K562 (cell line): ENCODE data around the gene TMEM214. TPM values are rescaled to one million over a fixed set of nuclear protein-coding genes. Genes with fewer than 3 reads are reported as not detected.
A peak's percentile ranks its signal among the peaks of the same experiment; 100 is the strongest.

Experiments used
- CBFA2T2 ChIP-seq: fragments of 450-650 bp; conservative IDR thresholded peaks from 2 replicates; pipeline ENCODE4 v1.6.1; 2017; ENCODE audit warnings: mild to moderate bottlenecking
- GATA2 ChIP-seq: sonication (generic); formaldehyde crosslinking; IDR thresholded peaks from 2 replicates; pipeline ENCODE4 v1.4.0; 2020; ENCODE audit warnings: mild to moderate bottlenecking, missing genetic modification reagents
- GTF2E2 ChIP-seq: fragments of 200-800 bp; sonication (Bioruptor generic); IDR thresholded peaks from 2 replicates; pipeline ENCODE4 v1.6.1; 2016; ENCODE audit warnings: missing genetic modification characterization, missing compliant biosample characterization
- HDAC3 ChIP-seq: fragments of 450-650 bp; IDR thresholded peaks from 2 replicates; pipeline ENCODE4 v1.6.1; 2018; ENCODE audit warnings: borderline replicate concordance, mild to moderate bottlenecking, moderate library complexity; ENCODE audit not compliant: partially characterized antibody
- HSF4 ChIP-seq: fragments of 250-450 bp; sonication (Bioruptor Pico); IDR thresholded peaks from 2 replicates; pipeline ENCODE4 v2.1.2; 2022; ENCODE audit warnings: mild to moderate bottlenecking, moderate library complexity, borderline replicate concordance
- KLF6 ChIP-seq: fragments of 250-450 bp; sonication (Bioruptor Pico); IDR thresholded peaks from 2 replicates; pipeline ENCODE4 v1.4.0; 2020; ENCODE audit warnings: mild to moderate bottlenecking, moderate library complexity, borderline replicate concordance
- MAFK ChIP-seq: IDR thresholded peaks from 2 replicates; pipeline ENCODE4 v1.6.1; 2011; ENCODE audit warnings: low read length, improper control_type of control experiment
- MTA3 ChIP-seq: fragments of 450-650 bp; formaldehyde crosslinking; IDR thresholded peaks from 2 replicates; pipeline ENCODE4 v1.6.1; 2017; ENCODE audit warnings: mild to moderate bottlenecking, borderline replicate concordance
- NCOA1 ChIP-seq: fragments of 450-650 bp; IDR thresholded peaks from 2 replicates; pipeline ENCODE4 v1.6.1; 2016; ENCODE audit warnings: low read depth
- NR2F6 ChIP-seq: fragments of 450-650 bp; formaldehyde crosslinking; IDR thresholded peaks from 2 replicates; pipeline ENCODE4 v1.4.0; 2020; ENCODE audit warnings: mild to moderate bottlenecking
- PCBP2 ChIP-seq: fragments of 200-400 bp; formaldehyde crosslinking; IDR thresholded peaks from 2 replicates; pipeline ENCODE4 v1.6.1; 2018; ENCODE audit warnings: low read length, low read depth, mild to moderate bottlenecking, moderate library complexity; ENCODE audit not compliant: poor library complexity, severe bottlenecking
- POLR3A ChIP-seq: IDR thresholded peaks from 2 replicates; pipeline ENCODE4 v1.6.1; 2011; ENCODE audit warnings: borderline replicate concordance, mild to moderate bottlenecking, moderate library complexity; ENCODE audit not compliant: insufficient read length, insufficient read depth; ENCODE audit errors: extremely low read depth
- RBM14 ChIP-seq: fragments of 200-400 bp; formaldehyde crosslinking; IDR thresholded peaks from 2 replicates; pipeline ENCODE4 v1.6.1; 2018; ENCODE audit warnings: low read depth, mild to moderate bottlenecking, low read length, moderate library complexity, borderline replicate concordance; ENCODE audit not compliant: insufficient read depth
- SRSF9 ChIP-seq: fragments of 200-400 bp; formaldehyde crosslinking; IDR thresholded peaks from 2 replicates; pipeline ENCODE4 v1.6.1; 2017; ENCODE audit warnings: low read depth, low read length, borderline replicate concordance
- ZC3H4 ChIP-seq: sonication (generic); formaldehyde crosslinking; IDR thresholded peaks from 2 replicates; pipeline ENCODE4 v1.9.0; 2021; ENCODE audit warnings: missing genetic modification reagents, borderline replicate concordance
- ZNF146 ChIP-seq: IDR thresholded peaks from one replicate; pipeline ENCODE4 v1.6.1; 2018; ENCODE audit warnings: missing compliant biosample characterization; ENCODE audit not compliant: unreplicated experiment
- ZNF695 ChIP-seq: fragments of 450-650 bp; formaldehyde crosslinking; IDR thresholded peaks from 2 replicates; pipeline ENCODE4 v1.4.0; 2020; ENCODE audit warnings: mild to moderate bottlenecking, moderate library complexity
- polyA plus RNA-seq, 8 experiments: library from polyadenylated mRNA; depleted of rRNA in 4 of 8; stranded (reverse) in 5 of 8; unstranded in 3 of 8; fragments of >200 nt; fragmentation: Nextera tagmentation in 2 of 8; fragmentation: Illumina TruSeq in 1 of 8; extraction: Ambion mirVana in 2 of 8; extraction: Trizol in 1 of 8; gene quantifications; 2 replicates each; pipeline versions ENCODE4 v1.2.1 to v1.2.3, GENCODE V29; 2011 to 2014; ENCODE audit warnings: inconsistent platforms in 1 of 8, missing spikeins in 1 of 8
- total RNA-seq, 7 experiments: library from RNA; depleted of rRNA in 6 of 7; stranded (reverse); fragments of >200 nt in 6 of 7; fragmentation: Illumina TruSeq in 2 of 7; extraction: Trizol in 2 of 7; gene quantifications; 2 replicates each; pipeline versions ENCODE4 v1.2.1 to v1.2.3, GENCODE V29; 2011 to 2021; ENCODE audit warnings: low replicate concordance in 1 of 7
- TF ChIP-seq, protein P1 (sequence below), 2 experiments: fragments of 250-450 bp in 1 of 2; fragments of 450-650 bp in 1 of 2; sonication (Bioruptor Pico) in 1 of 2; IDR thresholded peaks; 2 replicates each; pipeline versions ENCODE4 v1.6.1 to v1.8.0; 2016 to 2021; ENCODE audit warnings: mild to moderate bottlenecking in 2 of 2, moderate library complexity in 2 of 2, missing compliant biosample characterization in 1 of 2, missing genetic modification characterization in 1 of 2
- TF ChIP-seq, protein P2 (sequence below): fragments of 200-400 bp; formaldehyde crosslinking; IDR thresholded peaks from 2 replicates; pipeline ENCODE4 v1.6.1; 2017; ENCODE audit warnings: mild to moderate bottlenecking, low read depth, low read length, moderate library complexity
- TF ChIP-seq, protein P3 (sequence below): sonication (generic); IDR thresholded peaks from 2 replicates; pipeline ENCODE4 v1.6.1; 2016
- TF ChIP-seq, protein P4 (sequence below): fragments of 250-450 bp; sonication (Bioruptor Pico); IDR thresholded peaks from 2 replicates; pipeline ENCODE4 v1.8.0; 2022; ENCODE audit warnings: moderate library complexity, mild to moderate bottlenecking, inconsistent platforms

Gene TMEM214
- total and polyA plus RNA-seq, 9 of the 15 experiments (the other 6 are each of a cell fraction or from before 2014, with no cell fraction given) = 11.4 to 81.4 (median 44.1) TPM

DNA sequence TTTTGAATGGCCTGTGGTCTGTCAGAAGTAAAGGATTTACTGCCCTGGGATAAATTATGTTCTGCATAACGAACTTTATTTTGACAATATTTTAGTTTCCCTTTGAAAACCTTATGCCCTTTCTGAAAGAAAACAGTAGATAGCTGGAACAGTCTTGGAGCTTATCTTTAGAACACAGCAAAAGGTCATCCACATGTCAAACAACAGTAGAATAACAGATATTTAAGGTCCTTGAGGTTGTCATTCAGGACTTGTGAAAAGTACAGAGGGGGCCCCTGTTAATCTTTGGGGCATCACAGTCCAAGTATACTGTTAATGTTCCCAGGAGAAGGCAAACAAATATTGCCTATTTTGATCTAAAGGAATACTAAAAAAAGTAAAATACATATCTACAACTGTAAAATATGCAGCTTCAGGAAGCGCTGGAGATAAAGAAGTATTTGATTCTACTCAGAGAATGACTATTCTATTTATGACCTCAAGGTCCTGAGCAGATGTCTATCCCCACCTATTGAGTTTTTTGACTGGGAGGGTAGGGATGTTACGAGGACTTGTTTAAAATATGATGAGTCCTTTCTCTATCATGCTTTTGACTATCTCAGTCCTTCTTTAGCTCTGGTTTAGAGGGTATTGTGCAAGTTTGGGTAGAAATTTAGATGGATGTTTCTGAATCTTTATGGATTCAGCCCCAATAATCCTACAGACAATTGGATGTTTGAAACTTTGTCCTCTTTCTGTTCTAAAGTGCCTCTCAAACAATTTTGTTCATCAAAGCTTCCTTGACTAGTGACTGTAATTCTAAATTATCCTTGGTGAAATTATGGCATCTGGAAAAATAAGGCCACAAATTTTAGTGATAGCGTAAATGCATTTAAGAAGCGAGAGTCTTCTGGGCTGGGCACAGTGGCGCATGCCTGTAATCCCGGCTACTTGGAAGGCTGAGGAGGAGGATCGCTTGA lies 25.1 kb upstream of the TMEM214 start (continued):
- TF ChIP-seq, protein P1, sequence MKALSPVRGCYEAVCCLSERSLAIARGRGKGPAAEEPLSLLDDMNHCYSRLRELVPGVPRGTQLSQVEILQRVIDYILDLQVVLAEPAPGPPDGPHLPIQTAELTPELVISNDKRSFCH (CRISPR knock-in tag; IDR thresholded peaks at IDR 0.05) = no peak
- TF ChIP-seq, protein P1 (tag; IDR thresholded peaks at IDR 0.05) = peak; percentile 97
- peak; percentile 56 for TF ChIP-seq GATA2
- TF ChIP-seq MTA3 = 0 out of 2 replicates have a peak, but pooled peaks have one; percentile 59
- TF ChIP-seq RBM14 = no peak
- peak; percentile 68 for TF ChIP-seq HDAC3
- TF ChIP-seq, protein P2, sequence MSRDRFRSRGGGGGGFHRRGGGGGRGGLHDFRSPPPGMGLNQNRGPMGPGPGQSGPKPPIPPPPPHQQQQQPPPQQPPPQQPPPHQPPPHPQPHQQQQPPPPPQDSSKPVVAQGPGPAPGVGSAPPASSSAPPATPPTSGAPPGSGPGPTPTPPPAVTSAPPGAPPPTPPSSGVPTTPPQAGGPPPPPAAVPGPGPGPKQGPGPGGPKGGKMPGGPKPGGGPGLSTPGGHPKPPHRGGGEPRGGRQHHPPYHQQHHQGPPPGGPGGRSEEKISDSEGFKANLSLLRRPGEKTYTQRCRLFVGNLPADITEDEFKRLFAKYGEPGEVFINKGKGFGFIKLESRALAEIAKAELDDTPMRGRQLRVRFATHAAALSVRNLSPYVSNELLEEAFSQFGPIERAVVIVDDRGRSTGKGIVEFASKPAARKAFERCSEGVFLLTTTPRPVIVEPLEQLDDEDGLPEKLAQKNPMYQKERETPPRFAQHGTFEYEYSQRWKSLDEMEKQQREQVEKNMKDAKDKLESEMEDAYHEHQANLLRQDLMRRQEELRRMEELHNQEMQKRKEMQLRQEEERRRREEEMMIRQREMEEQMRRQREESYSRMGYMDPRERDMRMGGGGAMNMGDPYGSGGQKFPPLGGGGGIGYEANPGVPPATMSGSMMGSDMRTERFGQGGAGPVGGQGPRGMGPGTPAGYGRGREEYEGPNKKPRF = no peak
- TF ChIP-seq HSF4 = no peak
- TF ChIP-seq PCBP2 = no peak
- TF ChIP-seq, protein P3, sequence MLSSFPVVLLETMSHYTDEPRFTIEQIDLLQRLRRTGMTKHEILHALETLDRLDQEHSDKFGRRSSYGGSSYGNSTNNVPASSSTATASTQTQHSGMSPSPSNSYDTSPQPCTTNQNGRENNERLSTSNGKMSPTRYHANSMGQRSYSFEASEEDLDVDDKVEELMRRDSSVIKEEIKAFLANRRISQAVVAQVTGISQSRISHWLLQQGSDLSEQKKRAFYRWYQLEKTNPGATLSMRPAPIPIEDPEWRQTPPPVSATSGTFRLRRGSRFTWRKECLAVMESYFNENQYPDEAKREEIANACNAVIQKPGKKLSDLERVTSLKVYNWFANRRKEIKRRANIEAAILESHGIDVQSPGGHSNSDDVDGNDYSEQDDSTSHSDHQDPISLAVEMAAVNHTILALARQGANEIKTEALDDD = peak; percentile 91
- 0 out of 2 replicates have a peak, but pooled peaks have one; percentile 8 for TF ChIP-seq MAFK
- no peak for TF ChIP-seq NR2F6
- no peak for TF ChIP-seq ZNF146 (CRISPR knock-in tag)
- no peak; the same call in none of the 2 replicates for TF ChIP-seq GTF2E2 (tag)
- peak; percentile 84 for TF ChIP-seq CBFA2T2
- peak; percentile 73 for TF ChIP-seq NCOA1
- TF ChIP-seq ZC3H4 = no peak
- TF ChIP-seq KLF6 (CRISPR knock-in tag) = peak; percentile 51; the same call in 1 of the 2 replicates
- no peak for TF ChIP-seq SRSF9
- TF ChIP-seq POLR3A = no peak
- TF ChIP-seq ZNF695 (CRISPR knock-in tag) = no peak
- TF ChIP-seq, protein P4, sequence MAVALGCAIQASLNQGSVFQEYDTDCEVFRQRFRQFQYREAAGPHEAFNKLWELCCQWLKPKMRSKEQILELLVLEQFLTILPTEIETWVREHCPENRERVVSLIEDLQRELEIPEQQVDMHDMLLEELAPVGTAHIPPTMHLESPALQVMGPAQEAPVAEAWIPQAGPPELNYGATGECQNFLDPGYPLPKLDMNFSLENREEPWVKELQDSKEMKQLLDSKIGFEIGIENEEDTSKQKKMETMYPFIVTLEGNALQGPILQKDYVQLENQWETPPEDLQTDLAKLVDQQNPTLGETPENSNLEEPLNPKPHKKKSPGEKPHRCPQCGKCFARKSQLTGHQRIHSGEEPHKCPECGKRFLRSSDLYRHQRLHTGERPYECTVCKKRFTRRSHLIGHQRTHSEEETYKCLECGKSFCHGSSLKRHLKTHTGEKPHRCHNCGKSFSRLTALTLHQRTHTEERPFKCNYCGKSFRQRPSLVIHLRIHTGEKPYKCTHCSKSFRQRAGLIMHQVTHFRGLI (CRISPR knock-in tag) = no peak
